Osteocyte (in vitro differentiated cells): ENCODE measurements around the gene GRB10. TPM values are rescaled to one million over a fixed set of nuclear protein-coding genes. Genes with fewer than 3 reads are reported as not detected.

Experiments used
- DNase-seq: peaks from one replicate; pipeline ENCODE4 v3.0.0; 2021; ENCODE audit warnings: mixed read lengths; ENCODE audit not compliant: unreplicated experiment; ENCODE audit errors: extremely low spot score
- H3K27ac Mint-ChIP-seq: one replicate; pipeline ENCODE4 v1.8.0; 2021; ENCODE audit warnings: mild to moderate bottlenecking, mixed read lengths; ENCODE audit not compliant: unreplicated experiment
- H3K27me3 Mint-ChIP-seq: one replicate; pipeline ENCODE4 v1.8.0; 2021; ENCODE audit warnings: mixed read lengths; ENCODE audit not compliant: unreplicated experiment
- H3K36me3 Mint-ChIP-seq: one replicate; pipeline ENCODE4 v1.8.0; 2021; ENCODE audit warnings: mixed read lengths; ENCODE audit not compliant: unreplicated experiment
- H3K4me1 Mint-ChIP-seq: one replicate; pipeline ENCODE4 v1.8.0; 2021; ENCODE audit warnings: mixed read lengths; ENCODE audit not compliant: unreplicated experiment
- H3K4me3 Mint-ChIP-seq: one replicate; pipeline ENCODE4 v1.8.0; 2021; ENCODE audit warnings: mild to moderate bottlenecking, moderate library complexity, mixed read lengths; ENCODE audit not compliant: unreplicated experiment
- H3K9me3 Mint-ChIP-seq: one replicate; pipeline ENCODE4 v1.8.0; 2021; ENCODE audit warnings: mixed read lengths; ENCODE audit not compliant: unreplicated experiment
- total RNA-seq: library from RNA; stranded (reverse); gene quantifications from 2 replicates; pipeline ENCODE4 v1.2.1, GENCODE V29; 2021
- TF ChIP-seq, protein P1 (sequence below): fragments of 200-600 bp; sonication (generic); IDR thresholded peaks from 2 replicates; pipeline ENCODE4 v1.5.0; 2021; ENCODE audit warnings: antibody characterized with exemption, mild to moderate bottlenecking, moderate library complexity

Gene GRB10
- total RNA-seq, 1 donor from 2014 or later: 51.3 TPM

DNA sequence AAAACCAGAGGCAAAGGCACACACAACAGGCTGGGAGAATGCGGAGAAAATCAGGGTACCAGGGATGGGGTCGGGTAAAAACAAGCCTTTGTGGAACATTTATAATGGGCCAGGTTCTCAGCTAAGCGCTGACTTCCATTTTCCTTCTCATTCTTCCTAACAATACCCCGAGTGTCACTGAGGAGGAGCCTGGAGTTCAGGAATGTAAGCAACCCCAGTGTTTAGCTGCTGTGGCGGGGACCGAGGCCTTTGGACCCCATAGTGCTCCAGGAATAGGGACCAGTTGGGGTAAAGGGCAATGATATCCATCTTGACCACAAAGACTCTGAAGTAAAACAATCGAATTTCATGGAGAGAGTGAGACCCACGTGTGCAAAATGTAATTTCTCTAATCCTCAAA, 34.2 kb downstream of the GRB10 start:
- H3K27me3 Mint-ChIP-seq: no peaks in the 10 kb centered on the region
- H3K4me3 Mint-ChIP-seq: no peak overlapping the region
- TF ChIP-seq, protein P1, sequence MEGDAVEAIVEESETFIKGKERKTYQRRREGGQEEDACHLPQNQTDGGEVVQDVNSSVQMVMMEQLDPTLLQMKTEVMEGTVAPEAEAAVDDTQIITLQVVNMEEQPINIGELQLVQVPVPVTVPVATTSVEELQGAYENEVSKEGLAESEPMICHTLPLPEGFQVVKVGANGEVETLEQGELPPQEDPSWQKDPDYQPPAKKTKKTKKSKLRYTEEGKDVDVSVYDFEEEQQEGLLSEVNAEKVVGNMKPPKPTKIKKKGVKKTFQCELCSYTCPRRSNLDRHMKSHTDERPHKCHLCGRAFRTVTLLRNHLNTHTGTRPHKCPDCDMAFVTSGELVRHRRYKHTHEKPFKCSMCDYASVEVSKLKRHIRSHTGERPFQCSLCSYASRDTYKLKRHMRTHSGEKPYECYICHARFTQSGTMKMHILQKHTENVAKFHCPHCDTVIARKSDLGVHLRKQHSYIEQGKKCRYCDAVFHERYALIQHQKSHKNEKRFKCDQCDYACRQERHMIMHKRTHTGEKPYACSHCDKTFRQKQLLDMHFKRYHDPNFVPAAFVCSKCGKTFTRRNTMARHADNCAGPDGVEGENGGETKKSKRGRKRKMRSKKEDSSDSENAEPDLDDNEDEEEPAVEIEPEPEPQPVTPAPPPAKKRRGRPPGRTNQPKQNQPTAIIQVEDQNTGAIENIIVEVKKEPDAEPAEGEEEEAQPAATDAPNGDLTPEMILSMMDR: no peak
- DNase-seq: no peak
- H3K9me3 Mint-ChIP-seq: no peaks in the 10 kb centered on the region
- H3K27ac Mint-ChIP-seq: no peak overlapping the region
- H3K36me3 Mint-ChIP-seq: peaks cover 23% of the 10 kb centered on the region
- peaks cover 5% of the 10 kb centered on the region for H3K4me1 Mint-ChIP-seq

DNA sequence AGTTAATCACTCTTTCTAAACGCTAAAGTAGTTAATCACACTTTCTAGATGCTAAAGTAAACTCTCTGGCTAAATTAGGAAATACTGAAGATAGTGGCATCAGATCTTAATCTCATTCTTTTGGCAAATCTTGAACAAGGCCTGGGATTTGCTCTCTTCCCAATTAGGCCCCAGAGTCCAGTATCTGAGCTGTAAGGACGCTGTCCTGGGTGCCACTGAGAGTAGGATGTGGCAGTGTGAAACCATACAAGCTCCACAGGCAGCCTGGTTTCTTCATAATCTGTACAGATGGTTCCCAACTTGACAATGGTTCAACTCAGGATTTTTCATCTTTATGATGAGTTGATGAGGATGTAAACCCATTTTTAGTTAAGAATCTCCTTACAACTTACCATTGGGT, 36.9 kb downstream of the GRB10 start:
- Mint-ChIP-seq H3K4me1 (peaks cover 8% of the 10 kb centered on the region), H3K27ac (no peak overlapping the region), H3K4me3 (no peak overlapping the region), H3K36me3 (peaks cover 14% of the 10 kb centered on the region), H3K9me3 (no peaks in the 10 kb centered on the region), H3K27me3 (no peaks in the 10 kb centered on the region)
- TF ChIP-seq, protein P1: no peak
- DNase-seq: no peak

DNA sequence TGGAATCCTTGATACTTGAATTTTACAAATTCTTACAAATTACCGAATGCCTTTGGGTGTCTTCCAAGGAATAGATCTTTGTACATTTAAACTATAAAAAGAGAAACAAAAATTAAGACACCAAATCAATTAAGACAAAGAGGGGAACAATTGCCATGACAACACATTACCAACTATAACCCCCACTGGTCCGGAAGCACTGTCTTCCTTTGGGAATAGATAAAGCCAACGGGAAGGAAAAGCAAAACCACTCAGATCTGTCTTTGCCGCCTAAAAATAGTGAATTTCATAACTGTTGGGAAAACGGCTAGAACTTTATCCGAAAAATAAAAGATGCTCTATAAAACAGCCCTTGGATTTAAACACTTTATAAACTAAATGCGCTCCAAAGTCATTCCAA, 37.4 kb downstream of the GRB10 start:
- no peaks in the 10 kb centered on the region for H3K9me3 Mint-ChIP-seq
- H3K4me3 Mint-ChIP-seq: no peak overlapping the region
- H3K4me1 Mint-ChIP-seq: peaks cover 12% of the 10 kb centered on the region
- no peaks in the 10 kb centered on the region for H3K27me3 Mint-ChIP-seq
- no peak overlapping the region for H3K27ac Mint-ChIP-seq
- TF ChIP-seq, protein P1: no peak
- DNase-seq: no peak
- peaks cover 14% of the 10 kb centered on the region for H3K36me3 Mint-ChIP-seq

DNA sequence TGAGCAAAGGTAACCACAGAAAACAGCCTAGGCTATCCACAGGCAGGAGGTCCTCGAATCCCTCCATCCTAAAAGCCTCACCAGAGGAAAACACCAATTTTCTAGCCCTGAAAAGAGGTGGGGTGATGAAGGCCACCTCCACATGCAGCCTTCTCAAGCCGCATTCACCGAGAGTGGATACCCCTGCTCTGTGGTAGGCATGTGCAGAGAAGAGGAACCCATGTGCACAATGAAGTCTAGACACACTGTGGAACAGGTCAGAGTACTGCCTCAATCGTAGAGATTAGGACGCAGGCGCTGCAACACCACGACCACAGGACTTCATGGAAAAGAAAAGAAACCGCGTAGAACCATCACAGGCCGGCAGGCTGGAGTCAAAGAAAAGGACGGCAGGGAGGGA, 38.8 kb downstream of the GRB10 start:
- Mint-ChIP-seq H3K36me3 (peaks cover 14% of the 10 kb centered on the region), H3K27ac (no peak overlapping the region), H3K4me1 (peaks cover 25% of the 10 kb centered on the region), H3K27me3 (no peaks in the 10 kb centered on the region), H3K9me3 (no peaks in the 10 kb centered on the region), H3K4me3 (no peak overlapping the region)
- DNase-seq: no peak
- TF ChIP-seq, protein P1: no peak

DNA sequence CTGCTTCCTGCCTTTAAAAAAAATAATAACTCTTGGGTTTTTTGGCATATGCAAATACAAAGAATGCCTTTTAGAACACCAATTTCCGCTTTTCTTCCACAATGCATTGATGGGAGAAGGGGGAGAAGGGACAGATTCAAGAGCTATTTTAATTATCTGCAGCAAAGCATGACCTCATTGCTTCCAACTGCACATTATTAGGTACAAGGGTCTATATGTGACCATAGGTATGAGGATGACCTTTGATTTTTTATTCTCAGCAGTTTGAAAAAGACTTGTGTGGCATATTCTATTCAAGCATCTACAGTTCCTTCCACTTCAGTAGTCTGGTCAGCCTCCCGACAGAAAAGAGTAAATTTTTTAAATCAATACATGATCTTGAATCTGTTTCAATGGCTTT, 39.7 kb downstream of the GRB10 start:
- Mint-ChIP-seq H3K27me3 (no peaks in the 10 kb centered on the region), H3K36me3 (peaks cover 9% of the 10 kb centered on the region), H3K27ac (no peak overlapping the region), H3K4me1 (peaks cover 25% of the 10 kb centered on the region), H3K4me3 (no peak overlapping the region), H3K9me3 (no peaks in the 10 kb centered on the region)
- no peak for DNase-seq
- TF ChIP-seq, protein P1: no peak
